HG03432 (cell line): ENCODE measurements around the gene NUP42.
"Not testable (repeated sequence)": the region's sequence is repeated elsewhere in the genome, so short reads cannot be mapped to it uniquely, and the experiment has no call there.

Source experiments
- ATAC-seq: cut with Tn5 transposase; IDR thresholded peaks from one replicate; pipeline ENCODE4 v1.9.1; 2021; ENCODE audit warnings: mild to moderate bottlenecking, moderate library complexity; ENCODE audit not compliant: unreplicated experiment

The NUP42 gene, protein sequence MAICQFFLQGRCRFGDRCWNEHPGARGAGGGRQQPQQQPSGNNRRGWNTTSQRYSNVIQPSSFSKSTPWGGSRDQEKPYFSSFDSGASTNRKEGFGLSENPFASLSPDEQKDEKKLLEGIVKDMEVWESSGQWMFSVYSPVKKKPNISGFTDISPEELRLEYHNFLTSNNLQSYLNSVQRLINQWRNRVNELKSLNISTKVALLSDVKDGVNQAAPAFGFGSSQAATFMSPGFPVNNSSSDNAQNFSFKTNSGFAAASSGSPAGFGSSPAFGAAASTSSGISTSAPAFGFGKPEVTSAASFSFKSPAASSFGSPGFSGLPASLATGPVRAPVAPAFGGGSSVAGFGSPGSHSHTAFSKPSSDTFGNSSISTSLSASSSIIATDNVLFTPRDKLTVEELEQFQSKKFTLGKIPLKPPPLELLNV

DNA sequence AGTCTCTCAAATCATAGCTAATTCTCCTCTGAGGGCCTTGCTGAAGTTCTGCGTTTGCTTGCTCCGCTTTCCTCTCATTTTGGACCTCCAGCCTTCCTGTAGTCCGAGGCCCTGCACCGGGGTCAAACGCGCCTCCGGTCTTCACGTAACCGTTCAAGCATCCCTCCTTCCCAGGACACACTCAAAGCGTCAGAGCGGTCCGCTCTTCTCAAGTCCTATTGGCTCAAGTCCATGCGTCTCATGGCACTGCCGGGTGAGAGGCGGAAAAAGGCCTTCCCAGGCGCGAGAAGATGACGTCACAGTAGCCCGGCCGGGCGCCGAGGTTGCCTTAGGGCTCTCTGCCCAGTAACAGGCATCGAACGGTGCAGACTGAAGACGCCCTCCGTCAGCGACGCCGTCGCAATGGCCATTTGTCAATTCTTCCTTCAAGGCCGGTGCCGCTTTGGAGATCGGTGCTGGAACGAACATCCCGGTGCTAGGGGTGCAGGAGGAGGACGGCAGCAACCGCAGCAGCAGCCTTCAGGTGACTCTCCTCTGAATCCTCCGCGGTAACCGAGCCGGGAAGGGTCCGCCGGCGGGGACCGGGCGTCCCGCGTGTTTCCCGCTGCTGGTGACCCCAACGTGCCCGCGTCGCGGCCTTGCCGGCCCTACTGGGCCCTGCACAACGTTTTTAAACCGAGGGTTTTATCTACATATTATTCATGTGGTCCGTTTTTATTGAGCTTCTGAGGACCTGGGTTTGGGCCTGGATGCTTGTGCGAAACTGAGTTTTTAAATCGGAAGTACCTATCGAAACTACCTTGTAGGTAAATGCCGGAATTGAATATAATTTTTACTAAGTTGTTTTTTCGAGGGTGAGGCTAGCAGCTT lies at the start of gene NUP42:
NUP42 (plus strand) TSS at position 365 of the 870 bp plus-strand sequence; CDS start at position 403, 38 bp downstream.
- ATAC-seq: peak; percentile 97

DNA sequence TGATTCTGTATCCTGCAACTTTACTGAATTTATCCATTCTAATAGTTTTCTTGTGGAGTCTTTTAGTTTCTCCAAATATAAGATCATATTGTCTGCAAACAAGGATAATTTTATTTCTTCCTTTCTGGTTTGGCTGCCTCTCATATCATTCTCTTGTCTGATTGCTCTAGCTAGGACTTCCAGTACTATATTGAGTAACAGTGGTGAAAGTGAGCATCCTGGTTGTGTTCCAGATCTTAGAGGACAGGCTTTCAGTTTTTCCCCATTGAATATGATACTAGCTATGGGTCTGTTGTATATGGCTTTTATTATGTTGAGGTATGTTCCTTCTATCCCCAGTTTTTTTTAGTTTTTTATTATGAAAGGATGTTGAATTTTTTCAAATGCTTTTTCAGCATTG lies 48.1 kb upstream of the NUP42 start:
- ATAC-seq: no peak

- no peak for ATAC-seq
Measured at GRCh38 chr7:23135755-23136154, 46.1 kb upstream of the NUP42 start.

DNA sequence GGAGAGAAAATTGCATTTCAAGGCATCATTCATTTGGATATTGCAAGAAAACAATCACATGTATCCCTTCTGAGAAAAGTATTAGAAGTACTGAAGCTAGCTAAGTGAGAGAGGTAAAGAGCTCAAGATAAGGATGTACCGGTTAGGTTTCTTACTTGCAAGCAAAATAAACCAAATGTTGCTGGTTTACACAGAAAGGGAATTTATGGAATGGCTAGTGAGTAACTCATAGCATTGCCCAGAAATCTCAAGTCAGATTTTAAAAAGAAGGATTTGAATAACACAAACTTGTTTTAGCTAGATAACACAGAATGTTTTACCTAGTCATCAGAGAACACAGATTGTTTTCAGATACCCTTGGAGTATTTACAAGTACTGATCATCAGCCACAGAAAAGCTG lies 45.6 kb upstream of the NUP42 start:
- no peak for ATAC-seq

DNA sequence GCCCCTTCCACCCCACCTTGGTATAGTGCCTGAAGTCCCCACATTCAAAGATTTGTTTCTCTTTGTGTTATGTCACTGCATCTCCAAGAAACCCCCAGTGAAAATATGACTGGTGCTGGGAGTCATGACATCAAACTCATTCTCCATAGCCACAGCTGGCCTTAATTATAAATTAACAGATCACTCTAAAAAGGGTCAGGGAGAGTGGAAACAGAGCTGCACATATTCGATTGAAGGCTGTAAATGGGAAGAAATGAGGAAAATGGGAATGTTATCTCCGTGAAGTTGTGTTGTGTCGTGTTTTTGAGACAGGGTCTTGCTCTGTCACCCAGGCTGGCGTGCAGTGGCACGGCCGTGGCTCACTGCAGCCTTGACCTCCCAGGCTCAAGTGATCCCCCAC lies 24.2 kb upstream of the NUP42 start:
- ATAC-seq: no peak

GRCh38 chr7:23158546-23158945 lies 23.3 kb upstream of the NUP42 start:
- no peak for ATAC-seq

DNA sequence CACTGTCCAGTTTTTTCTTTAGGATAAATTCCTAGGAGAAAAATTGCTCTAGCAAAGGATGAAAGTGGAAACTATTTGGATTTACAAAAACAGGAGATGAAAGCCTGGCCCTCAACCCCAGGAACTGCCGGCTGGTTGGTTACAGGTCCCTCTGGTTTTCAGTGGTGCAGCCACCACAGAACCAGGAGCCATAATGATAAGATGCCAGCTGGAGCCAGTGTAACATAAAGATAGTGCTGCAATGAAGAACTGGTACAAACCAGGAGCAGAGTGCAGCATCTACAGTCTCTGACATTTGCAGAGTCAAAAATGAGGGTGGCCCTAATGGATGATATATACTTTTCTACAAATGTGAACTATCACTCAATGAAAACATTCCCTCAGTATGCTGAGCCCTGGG lies 20.4 kb upstream of the NUP42 start:
- ATAC-seq: no peak

DNA sequence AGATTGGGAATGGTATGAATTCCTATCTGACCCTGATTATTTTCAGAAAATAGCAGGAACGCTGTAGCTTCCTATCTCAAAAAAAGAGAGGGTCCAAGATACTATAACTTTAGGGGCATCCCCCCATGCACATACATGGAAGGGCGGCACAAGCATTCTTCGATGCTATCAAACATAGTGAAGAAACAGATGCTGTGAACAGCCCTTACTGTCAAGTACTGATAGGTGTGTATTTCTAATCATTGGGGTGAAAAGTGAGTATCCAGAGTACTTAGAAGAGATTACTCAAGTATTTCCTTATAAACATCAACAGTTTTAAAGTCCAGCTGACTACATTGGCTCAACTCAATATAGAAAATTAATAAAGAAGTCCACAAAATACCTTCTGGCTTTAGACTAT lies 17.0 kb upstream of the NUP42 start:
- no peak for ATAC-seq

DNA sequence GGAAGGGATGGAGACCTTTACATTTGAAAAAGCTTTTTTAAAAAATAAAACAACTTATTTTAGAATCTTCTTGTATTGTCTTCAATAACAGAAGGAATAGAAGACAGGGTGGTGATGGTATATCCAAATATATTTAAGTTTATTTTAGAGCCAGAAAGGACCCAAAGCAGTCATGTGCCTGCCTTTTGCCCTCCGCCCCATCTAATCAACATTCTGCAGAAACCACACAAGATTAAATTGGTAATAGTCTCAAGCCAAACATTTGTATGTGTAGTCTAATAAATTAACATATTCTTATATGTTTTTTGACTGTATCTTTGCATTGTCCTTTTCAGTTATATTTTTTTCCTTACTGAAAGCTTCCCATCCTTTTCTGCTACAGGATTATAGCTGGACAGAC lies 16.5 kb upstream of the NUP42 start:
- ATAC-seq: no peak

- ATAC-seq: no peak
Measured at GRCh38 chr7:23167691-23168090, 14.2 kb upstream of the NUP42 start.

DNA sequence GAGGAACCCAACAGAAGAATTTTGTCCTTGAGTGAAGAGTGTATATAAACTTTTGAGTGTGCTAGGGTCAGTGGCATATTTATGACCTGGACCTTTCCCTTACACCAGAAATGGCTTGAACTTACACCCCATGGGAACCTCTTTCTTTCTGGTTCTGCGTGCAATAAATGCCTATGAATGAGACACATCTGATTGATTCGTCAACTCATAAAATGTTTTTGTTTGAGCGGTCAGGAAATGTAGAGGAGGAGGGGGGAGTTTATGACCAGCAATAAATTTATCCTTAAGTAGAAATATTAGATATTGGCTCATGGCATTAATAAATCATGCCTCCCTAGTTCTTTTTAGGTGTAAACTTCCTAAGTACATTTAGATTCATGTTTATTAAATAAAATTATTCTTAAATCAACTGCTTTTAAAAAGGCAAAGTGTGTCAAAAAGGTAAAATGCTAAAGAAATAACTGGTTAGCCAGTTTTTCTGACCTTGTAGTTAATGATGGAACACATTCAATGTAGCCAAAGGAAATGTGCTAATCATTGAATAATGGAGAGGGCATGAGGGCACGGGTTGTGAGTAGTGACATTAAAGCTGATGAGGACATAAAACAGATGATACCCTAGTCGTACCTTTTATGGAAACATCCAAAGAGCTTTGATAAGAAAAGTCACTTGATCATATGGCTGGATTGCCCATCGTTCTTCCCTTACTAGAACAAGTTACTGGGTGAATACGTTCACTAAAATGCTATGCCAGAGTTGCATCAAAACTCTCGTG lies 13.6 kb upstream of the NUP42 start:
- ATAC-seq: no peak

GRCh38 chr7:23175938-23176337 lies 5.9 kb upstream of the NUP42 start:
- no peak for ATAC-seq

DNA sequence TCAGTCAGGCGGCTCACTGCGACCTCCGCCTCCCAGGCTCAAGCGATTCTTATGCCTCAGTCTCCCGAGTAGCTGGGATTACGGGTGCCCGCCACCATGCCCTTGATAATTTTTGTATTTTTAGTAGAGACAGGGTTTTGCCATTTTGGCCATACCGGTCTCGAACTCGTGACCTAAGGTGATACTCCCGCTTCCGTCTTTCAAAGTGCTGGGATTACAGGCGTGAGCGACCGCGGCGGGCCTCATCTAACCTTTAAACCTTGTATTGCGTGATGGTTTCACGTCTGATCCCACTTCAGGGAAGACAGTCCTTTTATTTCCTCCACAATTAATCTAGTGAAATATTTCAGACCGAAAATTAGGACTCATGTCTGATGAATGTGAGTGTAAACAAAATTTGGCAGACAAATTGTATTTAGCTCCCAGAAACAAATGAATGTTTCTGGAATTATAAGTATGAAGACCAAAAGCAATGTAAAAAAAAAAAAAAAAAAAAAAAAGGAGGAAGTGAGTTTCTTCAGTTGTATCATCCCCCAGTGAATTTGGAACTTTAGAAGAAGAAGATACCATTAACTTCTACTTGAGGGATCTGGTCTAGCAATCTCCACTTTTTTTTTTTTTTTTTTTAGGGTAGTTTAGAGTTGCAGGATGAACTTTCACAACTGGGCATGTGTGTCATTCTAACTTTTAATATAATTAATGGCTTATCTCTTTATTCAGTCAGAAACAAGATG lies 1.6 kb downstream of the NUP42 start:
- ATAC-seq: no peak

GRCh38 chr7:23184291-23184690 lies 2.4 kb downstream of the NUP42 start:
- no peak for ATAC-seq

GRCh38 chr7:23184709-23185359 lies 3.0 kb downstream of the NUP42 start:
- ATAC-seq: no peak

DNA sequence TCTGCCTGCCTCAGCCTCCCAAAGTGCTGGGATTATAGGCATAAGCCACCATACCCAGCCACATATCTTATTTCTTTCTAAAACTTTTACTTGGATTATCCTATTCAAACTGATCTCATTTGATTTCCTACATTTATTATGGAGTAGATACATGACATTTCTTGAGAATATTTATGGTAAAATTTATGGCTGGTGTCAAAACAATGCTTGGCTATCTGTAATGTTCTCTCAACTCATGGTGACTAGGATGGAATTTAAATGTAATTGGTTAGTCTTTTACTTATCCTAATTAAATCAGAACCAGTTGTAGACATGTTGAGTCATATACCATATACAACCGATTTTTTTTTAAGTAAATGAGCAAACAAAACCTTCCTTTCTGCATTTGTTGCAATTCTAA lies 4.1 kb downstream of the NUP42 start:
- ATAC-seq: no peak

GRCh38 chr7:23191022-23191421 lies 9.2 kb downstream of the NUP42 start:
- ATAC-seq: no peak

GRCh38 chr7:23193650-23194227 lies 11.9 kb downstream of the NUP42 start:
- not testable (repeated sequence) for ATAC-seq

DNA sequence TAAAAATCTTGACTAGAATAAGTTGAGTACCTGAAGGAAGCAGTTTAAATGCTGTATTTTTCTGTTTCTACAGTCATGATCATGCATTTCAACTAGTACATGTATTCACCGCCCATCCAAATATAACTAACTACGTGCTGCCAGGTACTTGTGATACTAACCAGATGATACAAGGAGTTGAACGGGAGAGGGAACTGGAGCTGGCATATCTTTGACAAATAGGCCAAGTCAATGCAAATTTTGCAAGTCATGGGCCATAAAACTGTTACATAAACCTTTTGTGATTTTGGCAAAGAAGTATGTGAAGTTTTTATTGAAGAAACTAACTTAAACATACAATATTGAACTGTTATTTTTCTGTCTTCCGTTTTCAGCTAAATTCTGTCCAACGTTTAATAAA lies 14.5 kb downstream of the NUP42 start:
- ATAC-seq: no peak

DNA sequence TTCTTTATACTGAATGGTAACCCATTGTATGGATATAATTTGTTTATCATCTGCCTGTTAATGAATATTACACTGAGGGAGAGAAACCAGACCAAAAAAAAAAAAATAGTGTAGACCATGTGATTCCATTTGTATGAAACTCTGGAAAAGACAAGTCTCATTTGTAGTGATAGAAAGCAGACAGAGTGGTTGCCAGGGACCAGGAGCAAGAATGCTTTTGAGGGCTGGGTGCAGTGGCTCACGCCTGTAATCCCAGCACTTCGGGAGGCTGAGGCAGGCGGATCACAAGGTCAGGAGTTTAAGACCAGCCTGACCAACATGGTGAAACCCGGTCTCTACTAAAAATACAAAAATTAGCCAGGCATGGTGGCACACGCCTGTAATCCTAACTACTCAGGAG lies 15.9 kb downstream of the NUP42 start:
- ATAC-seq: not testable (repeated sequence)
